NCI-H1092 (cell line): Measurements from ENCODE around the gene NAXE.
"Not testable (repeated sequence)": the region's sequence is repeated elsewhere in the genome, so short reads cannot be mapped to it uniquely, and the experiment has no call there.

Experiments used
- DNase-seq: peaks from one replicate; lab custom pipeline; 2025; lab: John Stamatoyannopoulos, UW

The NAXE gene

GRCh38 chr1:156623946-156624813 lies 32.6 kb downstream of the NAXE start:
- peak; percentile 42 for DNase-seq

DNA sequence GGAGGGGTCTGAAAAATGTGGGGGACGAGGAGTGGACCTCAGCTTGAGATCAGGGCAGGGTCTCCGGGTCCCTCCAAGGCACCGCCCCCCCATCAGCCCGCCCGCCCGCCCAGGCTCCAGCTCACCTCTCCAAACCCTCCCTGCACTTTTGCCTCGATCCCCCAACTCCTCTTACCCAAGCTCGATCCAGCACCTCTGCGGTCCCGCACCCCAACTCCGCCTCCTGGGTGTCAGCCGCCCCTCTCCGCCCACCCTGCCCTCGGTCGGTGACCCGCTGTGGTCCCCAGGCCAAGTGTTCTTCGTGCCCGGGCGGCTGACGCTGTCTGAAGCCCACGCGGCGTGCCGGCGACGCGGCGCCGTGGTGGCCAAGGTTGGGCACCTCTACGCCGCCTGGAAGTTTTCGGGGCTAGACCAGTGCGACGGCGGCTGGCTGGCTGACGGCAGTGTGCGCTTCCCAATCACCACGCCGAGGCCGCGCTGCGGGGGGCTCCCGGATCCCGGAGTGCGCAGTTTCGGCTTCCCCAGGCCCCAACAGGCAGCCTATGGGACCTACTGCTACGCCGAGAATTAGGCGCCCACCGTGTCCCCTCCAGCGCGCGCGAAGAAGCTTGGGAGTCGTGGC lies 33.3 kb downstream of the NAXE start:
- DNase-seq = no peak

- peak; percentile 31 for DNase-seq
These were observed 34.0 kb downstream of the NAXE start for GRCh38 chr1:156625436-156626078.

DNA sequence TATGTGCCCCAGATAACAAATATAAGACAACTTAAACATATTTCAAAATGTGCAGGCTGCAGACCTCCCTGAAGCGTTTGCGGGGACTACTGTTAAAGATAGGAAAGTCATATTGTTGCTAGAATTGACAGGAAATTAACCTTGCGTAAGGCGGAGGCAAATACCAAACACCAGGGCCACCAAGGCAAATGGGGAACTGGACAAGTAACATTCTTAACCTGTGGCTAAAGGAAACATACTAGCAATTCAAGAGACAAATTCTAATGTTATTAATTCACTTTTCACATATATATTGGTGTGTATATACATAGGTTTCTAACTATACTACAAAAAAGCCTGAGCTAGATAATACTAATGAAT lies 34.5 kb downstream of the NAXE start:
- no peak for DNase-seq

- peak; percentile 19 for DNase-seq
These were observed 35.8 kb downstream of the NAXE start for GRCh38 chr1:156627313-156627880.

DNA sequence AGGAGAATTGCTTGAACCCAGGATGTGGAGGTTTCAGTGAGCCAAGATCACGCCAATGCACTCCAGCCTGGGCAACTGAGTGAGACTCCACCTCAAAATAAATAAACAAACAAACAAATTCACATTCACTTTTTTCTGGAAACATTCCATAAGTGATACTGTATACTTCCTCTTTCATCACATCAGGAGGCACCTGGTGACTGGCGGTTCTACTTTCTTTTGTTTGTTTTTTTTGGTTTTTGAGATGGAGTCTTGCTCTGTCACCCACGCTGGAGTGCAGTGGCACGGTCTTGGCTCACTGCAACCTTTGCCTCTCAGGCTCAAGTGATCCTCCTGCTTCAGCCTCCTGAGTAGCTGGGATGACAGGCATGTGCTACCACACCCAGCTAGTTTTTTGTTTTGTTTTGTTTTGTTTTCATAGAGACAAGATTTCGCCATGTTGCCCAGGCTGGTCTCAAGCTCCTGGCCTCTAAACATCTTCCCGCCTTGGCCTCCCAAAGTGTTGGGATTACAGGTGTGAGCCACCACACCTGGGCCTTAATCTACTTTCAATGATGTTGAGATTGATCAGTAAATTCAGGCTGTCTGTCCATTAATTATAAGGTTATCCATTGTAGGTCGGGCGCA lies 38.4 kb downstream of the NAXE start:
- no peak for DNase-seq

DNA sequence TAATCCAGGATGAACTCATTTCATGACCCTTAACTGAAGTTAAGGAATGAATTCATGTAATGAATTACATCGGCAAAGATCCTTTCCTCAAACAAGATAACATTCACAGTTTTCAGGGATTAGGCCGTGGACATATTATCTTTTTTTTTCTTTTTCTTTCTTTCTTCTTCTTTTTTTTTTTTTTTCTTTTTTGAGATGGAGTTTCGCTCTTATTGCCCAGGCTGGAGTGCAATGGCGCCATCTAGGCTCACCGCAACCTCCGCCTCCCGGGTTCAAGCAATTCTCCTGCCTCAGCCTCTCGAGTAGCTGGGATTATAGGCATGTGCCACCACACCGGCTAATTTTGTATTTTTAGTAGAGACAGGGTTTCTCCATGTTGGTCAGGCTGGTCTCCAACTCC lies 39.6 kb downstream of the NAXE start:
- not testable (repeated sequence) for DNase-seq

- DNase-seq = no peak
These were observed 40.8 kb downstream of the NAXE start for GRCh38 chr1:156632355-156632754.

- DNase-seq = no peak
These were observed 46.8 kb downstream of the NAXE start for GRCh38 chr1:156638189-156638985.

- no peak for DNase-seq
These were observed 48.1 kb downstream of the NAXE start for GRCh38 chr1:156639601-156640101.

- DNase-seq = no peak
These were observed 49.5 kb downstream of the NAXE start for GRCh38 chr1:156640842-156641706.

DNA sequence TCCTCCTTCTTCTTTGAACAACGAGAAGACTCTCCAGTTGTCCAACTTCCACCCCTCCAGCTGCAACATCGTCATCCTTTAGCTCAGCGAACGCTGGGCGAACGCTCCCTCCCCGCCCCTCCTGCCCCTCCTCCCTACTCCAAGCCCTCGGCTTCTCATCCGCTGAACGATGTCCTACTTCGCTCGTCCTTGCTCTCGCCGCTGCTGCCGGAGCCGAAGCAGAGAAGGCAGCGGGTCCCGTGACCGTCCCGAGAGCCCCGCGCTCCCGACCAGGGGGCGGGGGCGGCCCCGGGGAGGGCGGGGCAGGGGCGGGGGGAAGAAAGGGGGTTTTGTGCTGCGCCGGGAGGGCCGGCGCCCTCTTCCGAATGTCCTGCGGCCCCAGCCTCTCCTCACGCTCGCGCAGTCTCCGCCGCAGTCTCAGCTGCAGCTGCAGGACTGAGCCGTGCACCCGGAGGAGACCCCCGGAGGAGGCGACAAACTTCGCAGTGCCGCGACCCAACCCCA lies 50.2 kb downstream of the NAXE start, which contains the start of gene BCAN:
Gene BCAN, plus strand, starts transcription at position 357 of the 504 bp plus-strand sequence. CDS start 3,938 bp downstream, outside the sequence.
- DNase-seq = no peak

DNA sequence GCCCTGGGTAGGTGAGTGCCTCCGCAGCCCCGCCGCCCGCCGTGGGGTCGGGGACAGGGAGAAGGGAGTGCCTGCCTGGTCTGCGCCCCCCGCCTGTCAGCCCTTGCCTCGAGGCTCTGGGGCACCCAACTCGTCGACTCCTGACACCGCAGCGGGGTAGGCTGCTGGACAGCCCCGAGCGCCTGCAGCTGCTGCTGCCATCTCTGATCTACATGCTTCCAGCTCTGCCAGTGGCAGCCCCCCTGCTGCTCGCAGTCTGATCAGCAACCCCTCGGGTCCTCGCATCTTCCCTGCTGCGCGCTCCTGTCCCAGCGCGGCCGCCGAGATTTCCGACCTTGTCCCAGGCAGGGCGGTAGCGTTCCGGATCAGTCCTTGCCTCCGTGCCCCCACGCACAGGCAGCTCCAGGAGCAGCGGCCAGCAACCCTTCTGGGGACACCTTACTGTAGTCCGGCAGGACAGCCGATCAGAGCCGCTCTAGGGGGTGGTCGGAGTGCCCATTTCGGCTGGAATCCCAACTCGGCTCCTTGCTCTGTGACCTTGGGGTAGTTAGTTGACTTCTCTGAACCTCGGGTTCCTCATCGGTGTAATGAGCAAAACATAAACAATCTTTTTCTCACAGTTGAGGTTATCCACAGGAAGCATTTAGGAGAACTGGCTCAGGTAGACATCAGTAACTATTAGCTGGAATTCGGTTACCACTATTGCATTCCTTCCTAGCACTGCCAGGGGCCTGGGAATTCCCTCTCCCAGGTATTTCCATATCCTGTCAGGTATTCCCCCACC lies 50.9 kb downstream of the NAXE start:
- no peak for DNase-seq

DNA sequence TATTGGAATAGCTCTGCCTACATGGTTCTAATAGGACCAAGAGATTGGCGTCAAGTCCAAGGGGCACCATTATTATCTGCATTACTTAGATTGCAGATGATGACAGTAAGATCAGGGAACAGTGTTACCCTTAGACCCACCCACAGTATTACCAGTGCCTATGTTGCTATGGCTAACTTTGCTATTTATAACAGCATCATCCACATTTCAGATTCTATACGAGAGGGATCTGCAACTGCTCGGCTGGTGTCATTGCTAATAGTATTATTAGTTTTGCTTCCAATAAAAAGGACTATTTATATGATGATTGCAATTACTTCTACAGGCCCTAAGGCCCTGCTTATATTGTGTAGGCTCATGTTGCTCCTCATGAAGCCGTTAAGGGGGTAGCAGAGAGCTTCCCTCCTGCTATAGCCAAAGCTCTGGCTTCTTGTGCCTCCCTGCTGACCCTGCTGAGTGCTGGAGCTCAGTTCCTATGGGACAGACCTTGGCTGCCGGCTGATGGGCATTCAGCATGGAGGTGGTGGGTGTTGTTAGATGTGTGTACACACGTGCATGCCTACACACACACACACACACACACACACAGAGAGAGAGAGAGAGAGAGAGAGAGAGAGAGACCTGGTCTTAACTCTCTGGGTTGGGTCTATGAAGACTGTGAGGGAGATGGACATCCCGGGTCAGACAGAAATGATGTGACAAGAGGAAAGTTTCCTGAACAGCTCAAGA lies 51.6 kb downstream of the NAXE start:
- no peak for DNase-seq

- no peak for DNase-seq
These were observed 52.2 kb downstream of the NAXE start for GRCh38 chr1:156643778-156644092.
